Lower lobe of right lung (tissue), 2 donors: ENCODE results near the gene RIF1. TPM values are rescaled to one million over a fixed set of nuclear protein-coding genes. Genes with fewer than 3 reads are reported as not detected.
A peak's percentile ranks its signal among the peaks of the same experiment; 100 is the strongest.

Experiments
- ATAC-seq, 2 donors: fragments of 200-7000 bp; cut with Tn5 transposase; one replicate each; pipeline ENCODE4 v1.9.1; 2020 to 2022; ENCODE audit warnings: mild to moderate bottlenecking in 2 of 2, moderate library complexity in 2 of 2
- DNase-seq: peaks from one replicate; pipeline ENCODE4 v3.0.0-alpha.2; 2020
- H3K27ac ChIP-seq: fragments of 200-600 bp; one replicate; pipeline ENCODE4 v1.8.0; 2022
- H3K27me3 ChIP-seq: fragments of 200-600 bp; one replicate; pipeline ENCODE4 v1.8.0; 2022; ENCODE audit warnings: low read depth
- H3K36me3 ChIP-seq: fragments of 200-600 bp; one replicate; pipeline ENCODE4 v1.8.0; 2022; ENCODE audit warnings: mild to moderate bottlenecking
- H3K4me1 ChIP-seq: fragments of 200-600 bp; one replicate; pipeline ENCODE4 v1.8.0; 2022
- H3K4me3 ChIP-seq: fragments of 200-600 bp; one replicate; pipeline ENCODE4 v1.8.0; 2022; ENCODE audit warnings: mild to moderate bottlenecking
- H3K9me3 ChIP-seq: fragments of 200-600 bp; one replicate; pipeline ENCODE4 v1.8.0; 2022
- intact Hi-C: fragments of 100-400 bp; cut with DNase I; formaldehyde crosslinking; loops from one replicate; pipeline ENCODE4 v1.11.0; 2022
- total RNA-seq: library from RNA; stranded (reverse); fragmentation: NEBNext Ultra II Directional; extraction: Animal tissue kit (Norgen Biotek cat#: 25700); gene quantifications from one replicate; pipeline ENCODE4 v1.2.1, GENCODE V29; 2021
- TF ChIP-seq, protein P1 (sequence below): fragments of 200-600 bp; IDR thresholded peaks from one replicate; pipeline ENCODE4 v1.8.0; 2022; ENCODE audit warnings: antibody characterized with exemption, mild to moderate bottlenecking
- donor health status: DM: no; HTN: yes; CAD: no; lungs with severe emphysema.

The RIF1 gene
- total RNA-seq, 1 donor from 2014 or later: 39.2 TPM

DNA sequence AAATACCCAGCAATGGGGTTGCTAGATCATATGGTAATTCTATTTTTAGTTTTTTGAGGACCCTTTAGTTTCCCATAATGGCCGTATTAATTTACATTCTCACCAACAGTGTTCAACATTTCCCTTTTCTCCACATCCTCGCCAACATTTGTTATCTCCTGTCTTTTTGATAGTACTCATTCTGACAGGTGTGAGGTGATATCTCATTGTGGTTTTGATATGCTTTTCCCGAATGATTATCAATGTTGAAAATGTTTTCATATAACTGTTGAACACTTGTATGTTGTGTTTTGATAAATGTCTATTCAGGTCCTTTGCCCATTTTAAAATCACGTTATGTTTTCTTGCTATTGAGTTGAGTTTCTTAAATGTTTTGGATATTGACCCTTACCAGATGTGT, 5.8 kb upstream of the RIF1 start:
- DNase-seq (no peak), ATAC-seq (no peak)
- TF ChIP-seq, protein P1, sequence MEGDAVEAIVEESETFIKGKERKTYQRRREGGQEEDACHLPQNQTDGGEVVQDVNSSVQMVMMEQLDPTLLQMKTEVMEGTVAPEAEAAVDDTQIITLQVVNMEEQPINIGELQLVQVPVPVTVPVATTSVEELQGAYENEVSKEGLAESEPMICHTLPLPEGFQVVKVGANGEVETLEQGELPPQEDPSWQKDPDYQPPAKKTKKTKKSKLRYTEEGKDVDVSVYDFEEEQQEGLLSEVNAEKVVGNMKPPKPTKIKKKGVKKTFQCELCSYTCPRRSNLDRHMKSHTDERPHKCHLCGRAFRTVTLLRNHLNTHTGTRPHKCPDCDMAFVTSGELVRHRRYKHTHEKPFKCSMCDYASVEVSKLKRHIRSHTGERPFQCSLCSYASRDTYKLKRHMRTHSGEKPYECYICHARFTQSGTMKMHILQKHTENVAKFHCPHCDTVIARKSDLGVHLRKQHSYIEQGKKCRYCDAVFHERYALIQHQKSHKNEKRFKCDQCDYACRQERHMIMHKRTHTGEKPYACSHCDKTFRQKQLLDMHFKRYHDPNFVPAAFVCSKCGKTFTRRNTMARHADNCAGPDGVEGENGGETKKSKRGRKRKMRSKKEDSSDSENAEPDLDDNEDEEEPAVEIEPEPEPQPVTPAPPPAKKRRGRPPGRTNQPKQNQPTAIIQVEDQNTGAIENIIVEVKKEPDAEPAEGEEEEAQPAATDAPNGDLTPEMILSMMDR: no peak
- Histone ChIP-seq H3K27me3 (no peaks in the 10 kb centered on the region), H3K36me3 (no peaks in the 10 kb centered on the region), H3K27ac (no peak overlapping the region), H3K4me3 (no peak overlapping the region), H3K9me3 (no peaks in the 10 kb centered on the region), H3K4me1 (no peaks in the 10 kb centered on the region)
- intact Hi-C loops: no loop called here

DNA sequence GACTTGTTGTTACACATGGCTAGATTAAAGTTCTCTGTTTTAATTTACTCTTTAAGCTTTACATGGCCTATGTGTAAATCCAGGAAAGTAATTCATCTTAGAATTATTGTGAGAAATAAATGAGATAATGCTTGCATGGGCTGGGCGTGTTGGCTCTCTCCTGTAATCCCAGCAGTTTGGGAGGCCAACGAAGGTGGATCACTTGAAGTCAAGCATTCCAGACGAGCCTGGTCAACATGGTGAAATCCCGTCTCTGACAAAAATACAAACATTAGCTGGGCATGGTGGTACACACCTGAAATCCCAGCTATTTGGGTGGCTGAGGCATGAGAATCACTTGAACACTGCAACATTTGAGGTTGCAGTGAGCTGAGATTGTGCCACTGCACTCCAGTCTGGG, 4.3 kb upstream of the RIF1 start:
- Histone ChIP-seq H3K4me1 (no peaks in the 10 kb centered on the region), H3K36me3 (no peaks in the 10 kb centered on the region), H3K4me3 (no peak overlapping the region), H3K27ac (no peak overlapping the region), H3K27me3 (no peaks in the 10 kb centered on the region), H3K9me3 (no peaks in the 10 kb centered on the region)
- ATAC-seq (no peak), DNase-seq (no peak)
- intact Hi-C loops: no loop called here
- TF ChIP-seq, protein P1: no peak

GRCh38 chr2:151407281-151407680, 2.4 kb upstream of the RIF1 start:
- TF ChIP-seq, protein P1: no peak
- H3K27me3 ChIP-seq: no peaks in the 10 kb centered on the region
- no peaks in the 10 kb centered on the region for H3K9me3 ChIP-seq
- ATAC-seq: no peak
- no peak for DNase-seq
- no peak overlapping the region for H3K4me3 ChIP-seq
- intact Hi-C loops: no loop called here
- peaks cover 5% of the 10 kb centered on the region for H3K36me3 ChIP-seq
- no peak overlapping the region for H3K27ac ChIP-seq
- peaks cover 13% of the 10 kb centered on the region for H3K4me1 ChIP-seq

DNA sequence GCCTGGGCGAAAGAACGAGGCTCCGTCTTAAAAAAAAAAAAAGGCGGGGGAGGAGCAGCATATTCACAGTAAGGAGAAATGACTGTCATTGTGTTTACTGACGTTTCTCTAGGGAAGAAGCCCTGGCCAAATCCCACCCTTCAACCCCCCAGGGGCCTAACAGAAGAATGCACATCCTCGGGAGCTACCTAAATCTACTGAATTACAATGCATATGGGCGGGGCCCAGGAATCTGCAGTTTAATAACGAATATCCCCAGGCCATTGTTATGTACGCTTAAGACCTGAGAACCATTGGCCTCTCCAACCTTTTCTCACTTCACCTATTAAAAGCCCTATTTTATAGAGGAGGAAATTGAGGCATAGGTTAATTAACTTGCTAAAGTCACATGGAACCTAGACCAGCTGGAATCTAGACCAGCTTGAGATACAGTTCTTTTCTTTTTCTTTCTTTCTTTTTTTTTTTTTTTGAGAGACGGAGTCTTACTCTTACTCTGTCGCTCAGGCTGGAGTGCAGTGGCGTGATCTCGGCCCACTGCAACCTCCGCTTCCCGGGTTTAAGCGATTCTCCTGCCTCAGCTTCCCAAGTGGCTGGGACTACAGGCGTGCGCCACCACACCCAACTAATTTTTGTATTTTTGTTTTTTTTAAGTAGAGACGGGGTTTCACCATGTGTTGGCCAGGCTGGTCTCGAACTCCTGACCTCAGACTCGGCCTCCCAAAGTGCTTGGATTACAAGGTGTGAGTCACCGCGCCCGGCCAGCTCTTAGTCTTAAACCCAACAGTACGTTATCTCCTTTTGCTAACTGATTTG, 708 bp upstream of the RIF1 start:
- TF ChIP-seq, protein P1: no peak
- no peak for DNase-seq
- no peaks in the 10 kb centered on the region for H3K27me3 ChIP-seq
- no peak for ATAC-seq
- peak overlapping the region; percentile 91 for H3K27ac ChIP-seq
- peaks cover 22% of the 10 kb centered on the region for H3K36me3 ChIP-seq
- intact Hi-C loops: no loop called here
- peak overlapping the region; percentile 92 for H3K4me3 ChIP-seq
- peaks cover 13% of the 10 kb centered on the region for H3K4me1 ChIP-seq
- H3K9me3 ChIP-seq: no peaks in the 10 kb centered on the region

GRCh38 chr2:151410485-151410834, 758 bp downstream of the RIF1 start:
- DNase-seq (peak; percentile 51), ATAC-seq (peak in 1 of 2 donors; percentile 55)
- Histone ChIP-seq H3K9me3 (no peaks in the 10 kb centered on the region), H3K4me1 (peaks cover 13% of the 10 kb centered on the region), H3K4me3 (peak overlapping the region; percentile 92), H3K27ac (peak overlapping the region; percentile 91), H3K36me3 (peaks cover 37% of the 10 kb centered on the region), H3K27me3 (no peaks in the 10 kb centered on the region)
- TF ChIP-seq, protein P1: no peak
- intact Hi-C loops: no loop called here
